Cardiac muscle cell (in vitro differentiated cells and primary cell): ENCODE results near the gene KIF1C. TPM values are rescaled to one million over a fixed set of nuclear protein-coding genes. Genes with fewer than 3 reads are reported as not detected.
"Not testable (repeated sequence)": the region's sequence is repeated elsewhere in the genome, so short reads cannot be mapped to it uniquely, and the experiment has no call there.

Source experiments
- DNase-seq, 2 donors: peaks; one replicate each; pipeline versions ENCODE4 v3.0.0 to v3.0.0-alpha.2; 2010 to 2017; ENCODE audit warnings: low read depth in 1 of 2, low spot score in 1 of 2
- H3K27ac ChIP-seq: fragments of 200-600 bp; sonication (generic); 2 replicates; pipeline ENCODE4 v1.5.1; 2016
- H3K27me3 ChIP-seq: fragments of 200-600 bp; sonication (generic); 2 replicates; pipeline ENCODE4 v1.6.0; 2016; ENCODE audit warnings: control low read depth
- H3K36me3 ChIP-seq: fragments of 200-600 bp; sonication (generic); 2 replicates; pipeline ENCODE4 v1.5.1; 2016; ENCODE audit warnings: control low read depth
- H3K4me1 ChIP-seq: fragments of 200-600 bp; sonication (generic); 2 replicates; pipeline ENCODE4 v1.8.1; 2017; ENCODE audit warnings: low read depth, mild to moderate bottlenecking, mixed run types
- H3K4me3 ChIP-seq: fragments of 200-600 bp; sonication (generic); 2 replicates; pipeline ENCODE4 v1.5.1; 2016; ENCODE audit warnings: mild to moderate bottlenecking
- H3K9me3 ChIP-seq: fragments of 200-600 bp; sonication (generic); 2 replicates; pipeline ENCODE4 v1.5.1; 2017; ENCODE audit warnings: low read depth, mild to moderate bottlenecking, control low read depth
- CTCF ChIP-seq: IDR thresholded peaks from 2 replicates; pipeline ENCODE4 v1.5.1; 2012; ENCODE audit warnings: low read depth, mild to moderate bottlenecking, low read length
- polyA plus RNA-seq: library from polyadenylated mRNA; unstranded; fragments of >200 nt; fragmentation: Nextera tagmentation; extraction: Ambion mirVana; gene quantifications from 2 replicates; pipeline ENCODE4 v1.2.1, GENCODE V29; 2016
- total RNA-seq: library from RNA; depleted of rRNA; stranded (reverse); fragments of >200 nt; gene quantifications from 2 replicates; pipeline ENCODE4 v1.2.3, GENCODE V29; 2016

The KIF1C gene
- total and polyA plus RNA-seq, 2 experiments from 2014 or later, result 65.8 to 67.1 TPM

- TF ChIP-seq CTCF, result no peak
- Histone ChIP-seq H3K4me3 (no peak overlapping the region), H3K27me3 (no peaks in the 10 kb centered on the region), H3K4me1 (no peaks in the 10 kb centered on the region), H3K9me3 (no peaks in the 10 kb centered on the region), H3K36me3 (no peaks in the 10 kb centered on the region), H3K27ac (peak overlapping the region; percentile 88)
- no peak for DNase-seq
Measured at GRCh38 chr17:5049314-5049841, 51.6 kb downstream of the KIF1C start.

GRCh38 chr17:5050278-5050677 lies 52.5 kb downstream of the KIF1C start:
- Histone ChIP-seq H3K4me3 (no peak overlapping the region), H3K27ac (no peak overlapping the region), H3K4me1 (no peaks in the 10 kb centered on the region), H3K27me3 (no peaks in the 10 kb centered on the region), H3K9me3 (no peaks in the 10 kb centered on the region), H3K36me3 (no peaks in the 10 kb centered on the region)
- peak in 1 of 2 donors; percentile 33 for DNase-seq
- no peak for TF ChIP-seq CTCF

- H3K9me3 ChIP-seq, result no peaks in the 10 kb centered on the region
- no peak overlapping the region for H3K27ac ChIP-seq
- no peaks in the 10 kb centered on the region for H3K27me3 ChIP-seq
- H3K4me1 ChIP-seq, result no peaks in the 10 kb centered on the region
- no peaks in the 10 kb centered on the region for H3K36me3 ChIP-seq
- no peak overlapping the region for H3K4me3 ChIP-seq
- TF ChIP-seq CTCF, result no peak
- no peak for DNase-seq
Measured at GRCh38 chr17:5055543-5055942, 57.8 kb downstream of the KIF1C start.

GRCh38 chr17:5065227-5065744 lies 67.5 kb downstream of the KIF1C start:
- no peaks in the 10 kb centered on the region for H3K4me1 ChIP-seq
- no peaks in the 10 kb centered on the region for H3K9me3 ChIP-seq
- no peaks in the 10 kb centered on the region for H3K36me3 ChIP-seq
- DNase-seq, result peak in 1 of 2 donors; percentile 24
- H3K27ac ChIP-seq, result no peak overlapping the region
- H3K4me3 ChIP-seq, result no peak overlapping the region
- no peak for TF ChIP-seq CTCF
- H3K27me3 ChIP-seq, result no peaks in the 10 kb centered on the region

GRCh38 chr17:5068236-5068635 lies 70.5 kb downstream of the KIF1C start:
- no peak for DNase-seq
- H3K27me3 ChIP-seq, result no peaks in the 10 kb centered on the region
- TF ChIP-seq CTCF, result no peak
- no peak overlapping the region for H3K27ac ChIP-seq
- H3K36me3 ChIP-seq, result no peaks in the 10 kb centered on the region
- no peak overlapping the region for H3K4me3 ChIP-seq
- no peaks in the 10 kb centered on the region for H3K9me3 ChIP-seq
- H3K4me1 ChIP-seq, result no peaks in the 10 kb centered on the region

- H3K27ac ChIP-seq, result no peak overlapping the region
- H3K27me3 ChIP-seq, result no peaks in the 10 kb centered on the region
- no peak for TF ChIP-seq CTCF
- H3K4me3 ChIP-seq, result no peak overlapping the region
- DNase-seq, result no peak
- H3K9me3 ChIP-seq, result no peaks in the 10 kb centered on the region
- no peaks in the 10 kb centered on the region for H3K4me1 ChIP-seq
- H3K36me3 ChIP-seq, result no peaks in the 10 kb centered on the region
Measured at GRCh38 chr17:5069724-5070123, 72.0 kb downstream of the KIF1C start.

GRCh38 chr17:5075472-5075871 lies 77.7 kb downstream of the KIF1C start:
- not testable (repeated sequence) for H3K9me3 ChIP-seq, H3K27me3 ChIP-seq, H3K4me1 ChIP-seq, H3K36me3 ChIP-seq, H3K4me3 ChIP-seq, DNase-seq, H3K27ac ChIP-seq

- H3K9me3 ChIP-seq, DNase-seq, H3K27me3 ChIP-seq, H3K27ac ChIP-seq, H3K4me3 ChIP-seq, H3K4me1 ChIP-seq, H3K36me3 ChIP-seq: not testable (repeated sequence)
Measured at GRCh38 chr17:5077275-5077674, 79.5 kb downstream of the KIF1C start.
